H1 (cell line): Measurements from ENCODE around the gene SLC30A2. TPM values are rescaled to one million over a fixed set of nuclear protein-coding genes. Genes with fewer than 3 reads are reported as not detected.

Experiments
- CTCF ChIA-PET: fragments of 300-600 bp; sonication (Branson Sonifier 250); formaldehyde crosslinking; loops from one replicate; lab custom pipeline; 2021; ENCODE audit not compliant: partially characterized antibody; lab: Charles Lee
- POLR2A ChIA-PET: fragments of 300-600 bp; sonication (Branson Sonifier 250); formaldehyde crosslinking; loops from one replicate; lab custom pipeline; 2021; ENCODE audit warnings: inconsistent platforms; ENCODE audit not compliant: partially characterized antibody; lab: Charles Lee
- DNase-seq, 2 experiments: peaks; one replicate each; pipeline versions ENCODE4 v3.0.0 to v3.0.0-alpha.2; 2010 to 2022; ENCODE audit warnings: low spot score in 2 of 2, low read depth in 1 of 2, mixed read lengths in 1 of 2
- FAIRE-seq: peaks from 2 replicates; lab custom pipeline; 2011; peaks lifted over from hg19 to GRCh38; lab: Jason Lieb, UNC
- H2AFZ ChIP-seq: 2 replicates; pipeline ENCODE4 v1.8.1; 2012; ENCODE audit warnings: low read length, inconsistent platforms
- H2AK5ac ChIP-seq: 2 replicates; pipeline ENCODE4 v1.6.1; 2013; ENCODE audit warnings: low read depth, low read length
- H2BK120ac ChIP-seq: replicated peaks from 2 replicates; pipeline ENCODE3; 2013; ENCODE audit warnings: low read depth, low read length, inconsistent platforms
- H2BK12ac ChIP-seq: 2 replicates; pipeline ENCODE4 v1.6.1; 2013; ENCODE audit warnings: low read depth, low read length
- H2BK15ac ChIP-seq: 2 replicates; pipeline ENCODE4 v1.6.1; 2013; ENCODE audit warnings: low read length
- H2BK20ac ChIP-seq: 2 replicates; pipeline ENCODE4 v1.6.1; 2013; ENCODE audit warnings: low read length
- H2BK5ac ChIP-seq: 2 replicates; pipeline ENCODE4 v1.6.1; 2013; ENCODE audit warnings: low read depth, low read length
- H3K14ac ChIP-seq: 2 replicates; pipeline ENCODE4 v1.6.1; 2013; ENCODE audit warnings: inconsistent platforms; ENCODE audit not compliant: insufficient read length
- H3K18ac ChIP-seq: 2 replicates; pipeline ENCODE4 v1.6.1; 2013; ENCODE audit warnings: low read length; ENCODE audit errors: extremely low read depth
- H3K23ac ChIP-seq: 2 replicates; pipeline ENCODE4 v1.6.1; 2013; ENCODE audit warnings: inconsistent platforms; ENCODE audit not compliant: insufficient read length
- H3K23me2 ChIP-seq: 2 replicates; pipeline ENCODE4 v1.6.1; 2013; ENCODE audit warnings: low read depth, low read length
- H3K27ac ChIP-seq: 2 replicates; pipeline ENCODE4 v1.6.1; 2011; ENCODE audit warnings: low read depth, low read length, inconsistent platforms
- H3K27me3 ChIP-seq, 4 experiments: replicated peaks in 1 of 4; 1 replicate in 1 of 4; 2 replicates in 3 of 4; pipeline versions ENCODE4 v1.6.1 to v1.8.1; 2011 to 2013; ENCODE audit warnings: low read length in 3 of 4, mild to moderate bottlenecking in 3 of 4, inconsistent platforms in 2 of 4, mixed read lengths in 2 of 4, moderate library complexity in 1 of 4; ENCODE audit not compliant: control insufficient read depth in 3 of 4, insufficient read depth in 3 of 4; ENCODE audit errors: extremely low read depth in 1 of 4
- H3K36me3 ChIP-seq, 4 experiments: 2 replicates each; pipeline versions ENCODE4 v1.6.1 to v1.8.1; 2011 to 2013; ENCODE audit warnings: mild to moderate bottlenecking in 4 of 4, low read length in 3 of 4, moderate library complexity in 2 of 4, control low read depth in 1 of 4, inconsistent platforms in 1 of 4; ENCODE audit not compliant: insufficient read depth in 4 of 4, control insufficient read depth in 2 of 4
- H3K4ac ChIP-seq: replicated peaks from 2 replicates; pipeline ENCODE3; 2013; ENCODE audit warnings: low read length, low read depth, mixed read lengths, inconsistent platforms; ENCODE audit not compliant: insufficient read length
- H3K4me1 ChIP-seq, 4 experiments: replicated peaks in 1 of 4; 1 replicate in 1 of 4; 2 replicates in 3 of 4; pipeline versions ENCODE4 v1.6.1 to v1.8.1; 2011 to 2013; ENCODE audit warnings: low read length in 3 of 4, inconsistent platforms in 2 of 4, mixed read lengths in 1 of 4; ENCODE audit not compliant: insufficient read depth in 4 of 4, control insufficient read depth in 3 of 4
- H3K4me2 ChIP-seq, 2 experiments: 2 replicates each; pipeline versions ENCODE4 v1.6.1 to v1.8.1; 2011 to 2013; ENCODE audit warnings: low read depth in 2 of 2, low read length in 2 of 2, control low read depth in 1 of 2, inconsistent platforms in 1 of 2, mild to moderate bottlenecking in 1 of 2; ENCODE audit not compliant: insufficient read depth in 1 of 2
- H3K4me3 ChIP-seq, 4 experiments: fragments of 200-600, 300-600 bp in 1 of 4; sonication (generic), shearing (Covaris generic), sonication (Bioruptor Twin) in 1 of 4; 2 replicates each; pipeline versions ENCODE4 v1.5.1 to v1.8.1; 2011 to 2016; ENCODE audit warnings: low read length in 4 of 4, low read depth in 3 of 4, control low read depth in 2 of 4, inconsistent platforms in 2 of 4, mild to moderate bottlenecking in 2 of 4, mixed read lengths in 1 of 4, moderate library complexity in 1 of 4; ENCODE audit not compliant: insufficient read depth in 2 of 4; ENCODE audit errors: extremely low read depth in 1 of 4
- H3K56ac ChIP-seq: replicated peaks from 2 replicates; pipeline ENCODE3; 2013; ENCODE audit warnings: low read depth, mild to moderate bottlenecking, mixed read lengths, low read length, inconsistent platforms; ENCODE audit not compliant: insufficient read length
- H3K79me1 ChIP-seq: 2 replicates; pipeline ENCODE4 v1.6.1; 2013; ENCODE audit warnings: low read depth, low read length, control low read depth
- H3K79me2 ChIP-seq, 2 experiments: 2 replicates each; pipeline versions ENCODE4 v1.6.1 to v1.8.1; 2012 to 2013; ENCODE audit warnings: low read length in 2 of 2, mild to moderate bottlenecking in 2 of 2, inconsistent platforms in 1 of 2; ENCODE audit not compliant: insufficient read depth in 2 of 2, control insufficient read depth in 1 of 2
- H3K9ac ChIP-seq, 4 experiments: replicated peaks in 1 of 4; 1 replicate in 1 of 4; 2 replicates in 3 of 4; pipeline versions ENCODE4 v1.6.1 to v1.8.1; 2011 to 2013; ENCODE audit warnings: low read depth in 3 of 4, low read length in 3 of 4, control low read depth in 2 of 4, mild to moderate bottlenecking in 2 of 4, moderate library complexity in 2 of 4, inconsistent platforms in 1 of 4; ENCODE audit errors: extremely low read depth in 1 of 4
- H3K9me3 ChIP-seq, 2 experiments: 2 replicates each; pipeline versions ENCODE4 v1.6.1 to v1.8.1; 2012 to 2013; ENCODE audit warnings: mild to moderate bottlenecking in 2 of 2, moderate library complexity in 2 of 2, control low read depth in 1 of 2, inconsistent platforms in 1 of 2, low read depth in 1 of 2, low read length in 1 of 2, mixed read lengths in 1 of 2; ENCODE audit not compliant: insufficient read depth in 2 of 2
- H4K20me1 ChIP-seq, 2 experiments: replicated peaks in 1 of 2; 2 replicates each; pipeline versions ENCODE3 to v1.8.1; 2011 to 2013; ENCODE audit warnings: inconsistent platforms in 2 of 2, low read length in 2 of 2, mild to moderate bottlenecking in 1 of 2; ENCODE audit not compliant: insufficient read depth in 2 of 2, control insufficient read depth in 1 of 2
- H4K5ac ChIP-seq: 2 replicates; pipeline ENCODE4 v1.6.1; 2013; ENCODE audit warnings: low read length, low read depth, mixed read lengths, inconsistent platforms; ENCODE audit not compliant: insufficient read length
- H4K8ac ChIP-seq: 2 replicates; pipeline ENCODE4 v1.8.0; 2013; ENCODE audit warnings: mild to moderate bottlenecking, moderate library complexity, low read length, inconsistent platforms; ENCODE audit not compliant: insufficient read depth; ENCODE audit errors: extremely low read depth
- H4K91ac ChIP-seq: replicated peaks from 2 replicates; pipeline ENCODE3; 2013; ENCODE audit warnings: low read length, mixed read lengths, inconsistent platforms; ENCODE audit not compliant: insufficient read length
- BRCA1 ChIP-seq: IDR thresholded peaks from 2 replicates; pipeline ENCODE4 v1.6.1; 2012; ENCODE audit warnings: low read depth, low read length, improper control_type of control experiment
- CHD1 ChIP-seq: IDR thresholded peaks from 2 replicates; pipeline ENCODE4 v1.6.1; 2012; ENCODE audit warnings: low read depth, low read length, improper control_type of control experiment
- CREB1 ChIP-seq: IDR thresholded peaks from 2 replicates; pipeline ENCODE4 v1.6.1; 2012; ENCODE audit warnings: inconsistent platforms
- KDM4A ChIP-seq: IDR thresholded peaks from one replicate; pipeline ENCODE4 v1.7.1; 2012; ENCODE audit warnings: low read depth, mild to moderate bottlenecking, moderate library complexity, low read length, inconsistent platforms; ENCODE audit not compliant: severe bottlenecking
- RXRA ChIP-seq: IDR thresholded peaks from 2 replicates; pipeline ENCODE4 v1.6.1; 2011; ENCODE audit warnings: low read depth, mild to moderate bottlenecking, low read length, moderate library complexity; ENCODE audit not compliant: insufficient read depth
- ZNF274 ChIP-seq: IDR thresholded peaks from 2 replicates; pipeline ENCODE4 v1.7.0; 2012; ENCODE audit warnings: low read length, borderline replicate concordance; ENCODE audit errors: extremely low read depth
- WGBS, 2 experiments: shearing (Covaris generic) in 1 of 2; methylation state at CpG; one replicate each; pipeline versions ENCODE4 v1.1.6 to v1.1.7; 2013 to 2015; ENCODE audit warnings: low lambda C conversion rate in 2 of 2, mixed read lengths in 2 of 2, inconsistent platforms in 1 of 2, low coverage in 1 of 2, missing lambda C conversion rate in 1 of 2; ENCODE audit not compliant: insufficient replicate concordance in 2 of 2, insufficient coverage in 1 of 2, insufficient read length in 1 of 2; ENCODE audit errors: extremely low coverage in 1 of 2, missing lambda C conversion rate in 1 of 2; 5-methylcytosine and 5-hydroxymethylcytosine counted together
- polyA plus RNA-seq, 7 experiments: library from polyadenylated mRNA; depleted of rRNA in 3 of 7; stranded (reverse) in 5 of 7; unstranded in 2 of 7; fragments of >200 nt in 5 of 7; fragments of 200-250 nt in 2 of 7; gene quantifications; 1 replicate in 5 of 7; 2 replicates in 1 of 7; 4 replicates in 1 of 7; pipeline versions ENCODE4 v1.2.1 to v1.2.3, GENCODE V29; 2011 to 2013; ENCODE audit warnings: missing spikeins in 2 of 7, mixed read lengths in 2 of 7
- total RNA-seq: library from RNA; stranded (reverse); fragmentation: NEBNext Ultra II Directional; extraction: Animal tissue kit (Norgen Biotek cat#: 25700); gene quantifications from 2 replicates; pipeline ENCODE4 v1.2.1, GENCODE V29; 2021

SLC30A2 gene
- total and polyA plus RNA-seq, 2 of the 8 experiments (the other 6 are each of a cell fraction or from before 2014, with no cell fraction given) = 0.19 to 0.76 TPM

GRCh38 chr1:26069941-26070295 is 24.0 kb upstream of the SLC30A2 start:
- Histone ChIP-seq H3K27me3 (no peaks in the 10 kb centered on the region), H3K9ac (no peak overlapping the region), H2BK120ac (no peak overlapping the region), H3K23me2 (no peaks in the 10 kb centered on the region), H3K4ac (no peak overlapping the region), H4K8ac (no peak overlapping the region), H4K5ac (no peak overlapping the region), H3K27ac (no peak overlapping the region), H3K23ac (no peak overlapping the region), H3K36me3 (no peaks in the 10 kb centered on the region), H3K4me1 (peaks cover 0 to 2% (median 0%) of the 10 kb centered on the region in 4 experiments; a peak in 1 of 7 replicates), H3K14ac (no peak overlapping the region), H2AFZ (no peak overlapping the region), H2BK12ac (no peak overlapping the region)
- POLR2A ChIA-PET = interaction anchor here (1.0 to 1.7 kb wide), 2 partner anchors 36 to 41 kb away, joined by 3 to 4 read pairs; no protein-coding TSS in a partner anchor
- CTCF ChIA-PET = interaction anchor here (0.6 to 1.4 kb wide), 5 partner anchors 10 to 159 kb away, joined by 3 to 5 read pairs (median 3); no protein-coding TSS in a partner anchor
- no peak for TF ChIP-seq ZNF274
- no peak for TF ChIP-seq BRCA1
- TF ChIP-seq CREB1 = no peak
- TF ChIP-seq KDM4A = no peak
- no peak for TF ChIP-seq CHD1
- no peak for TF ChIP-seq RXRA
- TF ChIP-seq, all 59 proteins: peak for 0
- Histone ChIP-seq H3K4me2 (no peak overlapping the region), H2AK5ac (no peak overlapping the region), H2BK15ac (no peak overlapping the region), H4K91ac (no peak overlapping the region), H3K79me1 (no peaks in the 10 kb centered on the region), H3K56ac (no peak overlapping the region), H2BK20ac (no peak overlapping the region), H3K9me3 (no peaks in the 10 kb centered on the region), H3K79me2 (no peaks in the 10 kb centered on the region), H3K18ac (no peak overlapping the region), H2BK5ac (no peak overlapping the region), H3K4me3 (no peak overlapping the region), H4K20me1 (no peaks in the 10 kb centered on the region)
- DNase-seq (no peak), FAIRE-seq (no peak)
- 94% methylated on average over 1 of the region's 1 CpG; no CpG with 5 or more reads in 1 of the 2 experiments for WGBS, 2 experiments
